H1 (cell line): ENCODE measurements around the gene NSL1. TPM values are rescaled to one million over a fixed set of nuclear protein-coding genes. Genes with fewer than 3 reads are reported as not detected.

Source experiments
- CTCF ChIA-PET: fragments of 300-600 bp; sonication (Branson Sonifier 250); formaldehyde crosslinking; loops from one replicate; lab custom pipeline; 2021; ENCODE audit not compliant: partially characterized antibody; lab: Charles Lee
- POLR2A ChIA-PET: fragments of 300-600 bp; sonication (Branson Sonifier 250); formaldehyde crosslinking; loops from one replicate; lab custom pipeline; 2021; ENCODE audit warnings: inconsistent platforms; ENCODE audit not compliant: partially characterized antibody; lab: Charles Lee
- DNase-seq, 2 experiments: peaks; one replicate each; pipeline versions ENCODE4 v3.0.0 to v3.0.0-alpha.2; 2010 to 2022; ENCODE audit warnings: low spot score in 2 of 2, low read depth in 1 of 2, mixed read lengths in 1 of 2
- FAIRE-seq: peaks from 2 replicates; lab custom pipeline; 2011; peaks lifted over from hg19 to GRCh38; lab: Jason Lieb, UNC
- H2AFZ ChIP-seq: 2 replicates; pipeline ENCODE4 v1.8.1; 2012; ENCODE audit warnings: low read length, inconsistent platforms
- H2AK5ac ChIP-seq: 2 replicates; pipeline ENCODE4 v1.6.1; 2013; ENCODE audit warnings: low read depth, low read length
- H2BK120ac ChIP-seq: replicated peaks from 2 replicates; pipeline ENCODE3; 2013; ENCODE audit warnings: low read depth, low read length, inconsistent platforms
- H2BK12ac ChIP-seq: 2 replicates; pipeline ENCODE4 v1.6.1; 2013; ENCODE audit warnings: low read depth, low read length
- H2BK15ac ChIP-seq: 2 replicates; pipeline ENCODE4 v1.6.1; 2013; ENCODE audit warnings: low read length
- H2BK20ac ChIP-seq: 2 replicates; pipeline ENCODE4 v1.6.1; 2013; ENCODE audit warnings: low read length
- H2BK5ac ChIP-seq: 2 replicates; pipeline ENCODE4 v1.6.1; 2013; ENCODE audit warnings: low read depth, low read length
- H3K14ac ChIP-seq: 2 replicates; pipeline ENCODE4 v1.6.1; 2013; ENCODE audit warnings: inconsistent platforms; ENCODE audit not compliant: insufficient read length
- H3K18ac ChIP-seq: 2 replicates; pipeline ENCODE4 v1.6.1; 2013; ENCODE audit warnings: low read length; ENCODE audit errors: extremely low read depth
- H3K23ac ChIP-seq: 2 replicates; pipeline ENCODE4 v1.6.1; 2013; ENCODE audit warnings: inconsistent platforms; ENCODE audit not compliant: insufficient read length
- H3K23me2 ChIP-seq: 2 replicates; pipeline ENCODE4 v1.6.1; 2013; ENCODE audit warnings: low read depth, low read length
- H3K27ac ChIP-seq: 2 replicates; pipeline ENCODE4 v1.6.1; 2011; ENCODE audit warnings: low read depth, low read length, inconsistent platforms
- H3K27me3 ChIP-seq, 4 experiments: replicated peaks in 1 of 4; 1 replicate in 1 of 4; 2 replicates in 3 of 4; pipeline versions ENCODE4 v1.6.1 to v1.8.1; 2011 to 2013; ENCODE audit warnings: low read length in 3 of 4, mild to moderate bottlenecking in 3 of 4, inconsistent platforms in 2 of 4, mixed read lengths in 2 of 4, moderate library complexity in 1 of 4; ENCODE audit not compliant: control insufficient read depth in 3 of 4, insufficient read depth in 3 of 4; ENCODE audit errors: extremely low read depth in 1 of 4
- H3K36me3 ChIP-seq, 4 experiments: 2 replicates each; pipeline versions ENCODE4 v1.6.1 to v1.8.1; 2011 to 2013; ENCODE audit warnings: mild to moderate bottlenecking in 4 of 4, low read length in 3 of 4, moderate library complexity in 2 of 4, control low read depth in 1 of 4, inconsistent platforms in 1 of 4; ENCODE audit not compliant: insufficient read depth in 4 of 4, control insufficient read depth in 2 of 4
- H3K4ac ChIP-seq: replicated peaks from 2 replicates; pipeline ENCODE3; 2013; ENCODE audit warnings: low read length, low read depth, mixed read lengths, inconsistent platforms; ENCODE audit not compliant: insufficient read length
- H3K4me1 ChIP-seq, 4 experiments: replicated peaks in 1 of 4; 1 replicate in 1 of 4; 2 replicates in 3 of 4; pipeline versions ENCODE4 v1.6.1 to v1.8.1; 2011 to 2013; ENCODE audit warnings: low read length in 3 of 4, inconsistent platforms in 2 of 4, mixed read lengths in 1 of 4; ENCODE audit not compliant: insufficient read depth in 4 of 4, control insufficient read depth in 3 of 4
- H3K4me2 ChIP-seq, 2 experiments: 2 replicates each; pipeline versions ENCODE4 v1.6.1 to v1.8.1; 2011 to 2013; ENCODE audit warnings: low read depth in 2 of 2, low read length in 2 of 2, control low read depth in 1 of 2, inconsistent platforms in 1 of 2, mild to moderate bottlenecking in 1 of 2; ENCODE audit not compliant: insufficient read depth in 1 of 2
- H3K4me3 ChIP-seq, 4 experiments: fragments of 200-600, 300-600 bp in 1 of 4; sonication (generic), shearing (Covaris generic), sonication (Bioruptor Twin) in 1 of 4; 2 replicates each; pipeline versions ENCODE4 v1.5.1 to v1.8.1; 2011 to 2016; ENCODE audit warnings: low read length in 4 of 4, low read depth in 3 of 4, control low read depth in 2 of 4, inconsistent platforms in 2 of 4, mild to moderate bottlenecking in 2 of 4, mixed read lengths in 1 of 4, moderate library complexity in 1 of 4; ENCODE audit not compliant: insufficient read depth in 2 of 4; ENCODE audit errors: extremely low read depth in 1 of 4
- H3K56ac ChIP-seq: replicated peaks from 2 replicates; pipeline ENCODE3; 2013; ENCODE audit warnings: low read depth, mild to moderate bottlenecking, mixed read lengths, low read length, inconsistent platforms; ENCODE audit not compliant: insufficient read length
- H3K79me1 ChIP-seq: 2 replicates; pipeline ENCODE4 v1.6.1; 2013; ENCODE audit warnings: low read depth, low read length, control low read depth
- H3K79me2 ChIP-seq, 2 experiments: 2 replicates each; pipeline versions ENCODE4 v1.6.1 to v1.8.1; 2012 to 2013; ENCODE audit warnings: low read length in 2 of 2, mild to moderate bottlenecking in 2 of 2, inconsistent platforms in 1 of 2; ENCODE audit not compliant: insufficient read depth in 2 of 2, control insufficient read depth in 1 of 2
- H3K9ac ChIP-seq, 4 experiments: replicated peaks in 1 of 4; 1 replicate in 1 of 4; 2 replicates in 3 of 4; pipeline versions ENCODE4 v1.6.1 to v1.8.1; 2011 to 2013; ENCODE audit warnings: low read depth in 3 of 4, low read length in 3 of 4, control low read depth in 2 of 4, mild to moderate bottlenecking in 2 of 4, moderate library complexity in 2 of 4, inconsistent platforms in 1 of 4; ENCODE audit errors: extremely low read depth in 1 of 4
- H3K9me3 ChIP-seq, 2 experiments: 2 replicates each; pipeline versions ENCODE4 v1.6.1 to v1.8.1; 2012 to 2013; ENCODE audit warnings: mild to moderate bottlenecking in 2 of 2, moderate library complexity in 2 of 2, control low read depth in 1 of 2, inconsistent platforms in 1 of 2, low read depth in 1 of 2, low read length in 1 of 2, mixed read lengths in 1 of 2; ENCODE audit not compliant: insufficient read depth in 2 of 2
- H4K20me1 ChIP-seq, 2 experiments: replicated peaks in 1 of 2; 2 replicates each; pipeline versions ENCODE3 to v1.8.1; 2011 to 2013; ENCODE audit warnings: inconsistent platforms in 2 of 2, low read length in 2 of 2, mild to moderate bottlenecking in 1 of 2; ENCODE audit not compliant: insufficient read depth in 2 of 2, control insufficient read depth in 1 of 2
- H4K5ac ChIP-seq: 2 replicates; pipeline ENCODE4 v1.6.1; 2013; ENCODE audit warnings: low read length, low read depth, mixed read lengths, inconsistent platforms; ENCODE audit not compliant: insufficient read length
- H4K8ac ChIP-seq: 2 replicates; pipeline ENCODE4 v1.8.0; 2013; ENCODE audit warnings: mild to moderate bottlenecking, moderate library complexity, low read length, inconsistent platforms; ENCODE audit not compliant: insufficient read depth; ENCODE audit errors: extremely low read depth
- H4K91ac ChIP-seq: replicated peaks from 2 replicates; pipeline ENCODE3; 2013; ENCODE audit warnings: low read length, mixed read lengths, inconsistent platforms; ENCODE audit not compliant: insufficient read length
- BACH1 ChIP-seq: IDR thresholded peaks from 2 replicates; pipeline ENCODE4 v1.6.1; 2012; ENCODE audit warnings: low read length, improper control_type of control experiment
- BRCA1 ChIP-seq: IDR thresholded peaks from 2 replicates; pipeline ENCODE4 v1.6.1; 2012; ENCODE audit warnings: low read depth, low read length, improper control_type of control experiment
- CBX8 ChIP-seq: fragments of 300-800, 300-1000 bp; sonication (generic); IDR thresholded peaks from 2 replicates; pipeline ENCODE4 v1.7.1; 2016; ENCODE audit warnings: low read depth, low read length, borderline replicate concordance
- CHD1 ChIP-seq: IDR thresholded peaks from 2 replicates; pipeline ENCODE4 v1.6.1; 2012; ENCODE audit warnings: low read depth, low read length, improper control_type of control experiment
- EZH2 ChIP-seq: fragments of 200-600 bp; sonication (generic); IDR thresholded peaks from 2 replicates; pipeline ENCODE4 v1.7.1; 2012; ENCODE audit warnings: low read depth, mild to moderate bottlenecking, moderate library complexity, low read length, inconsistent platforms; ENCODE audit not compliant: severe bottlenecking
- FOSL1 ChIP-seq: IDR thresholded peaks from 2 replicates; pipeline ENCODE4 v1.6.1; 2011; ENCODE audit warnings: mild to moderate bottlenecking, low read depth, low read length, moderate library complexity; ENCODE audit not compliant: insufficient read depth
- KDM1A ChIP-seq: fragments of 200-600, 300-600 bp; sonication (generic); IDR thresholded peaks from 2 replicates; pipeline ENCODE4 v1.7.1; 2016; ENCODE audit warnings: mild to moderate bottlenecking, low read length, borderline replicate concordance
- KDM5A ChIP-seq: fragments of 200-600 bp; IDR thresholded peaks from 2 replicates; pipeline ENCODE4 v1.7.1; 2012; ENCODE audit warnings: mild to moderate bottlenecking, low read length, inconsistent platforms, mixed read lengths
- RBBP5 ChIP-seq: IDR thresholded peaks from 2 replicates; pipeline ENCODE4 v1.7.1; 2012; ENCODE audit warnings: low read depth, mild to moderate bottlenecking, inconsistent platforms, low read length, moderate library complexity, borderline replicate concordance
- SP1 ChIP-seq: IDR thresholded peaks from 2 replicates; pipeline ENCODE4 v1.6.1; 2011; ENCODE audit warnings: low read depth, low read length
- SP4 ChIP-seq: IDR thresholded peaks from 2 replicates; pipeline ENCODE4 v1.6.1; 2012; ENCODE audit warnings: low read length, inconsistent platforms
- WGBS, 2 experiments: shearing (Covaris generic) in 1 of 2; methylation state at CpG; one replicate each; pipeline versions ENCODE4 v1.1.6 to v1.1.7; 2013 to 2015; ENCODE audit warnings: low lambda C conversion rate in 2 of 2, mixed read lengths in 2 of 2, inconsistent platforms in 1 of 2, low coverage in 1 of 2, missing lambda C conversion rate in 1 of 2; ENCODE audit not compliant: insufficient replicate concordance in 2 of 2, insufficient coverage in 1 of 2, insufficient read length in 1 of 2; ENCODE audit errors: extremely low coverage in 1 of 2, missing lambda C conversion rate in 1 of 2; 5-methylcytosine and 5-hydroxymethylcytosine counted together
- polyA plus RNA-seq, 7 experiments: library from polyadenylated mRNA; depleted of rRNA in 3 of 7; stranded (reverse) in 5 of 7; unstranded in 2 of 7; fragments of >200 nt in 5 of 7; fragments of 200-250 nt in 2 of 7; gene quantifications; 1 replicate in 5 of 7; 2 replicates in 1 of 7; 4 replicates in 1 of 7; pipeline versions ENCODE4 v1.2.1 to v1.2.3, GENCODE V29; 2011 to 2013; ENCODE audit warnings: missing spikeins in 2 of 7, mixed read lengths in 2 of 7
- total RNA-seq: library from RNA; stranded (reverse); fragmentation: NEBNext Ultra II Directional; extraction: Animal tissue kit (Norgen Biotek cat#: 25700); gene quantifications from 2 replicates; pipeline ENCODE4 v1.2.1, GENCODE V29; 2021
- TF ChIP-seq, protein P1 (sequence below): IDR thresholded peaks from 2 replicates; pipeline ENCODE4 v1.6.1; 2012; ENCODE audit warnings: inconsistent platforms
- TF ChIP-seq, protein P2 (sequence below): IDR thresholded peaks from 2 replicates; pipeline ENCODE4 v1.6.1; 2011; ENCODE audit warnings: low read depth, mild to moderate bottlenecking, low read length; ENCODE audit not compliant: insufficient read depth

NSL1 gene
- total and polyA plus RNA-seq, 2 of the 8 experiments (the other 6 are each of a cell fraction or from before 2014, with no cell fraction given) = 25.4 to 51.7 TPM

DNA sequence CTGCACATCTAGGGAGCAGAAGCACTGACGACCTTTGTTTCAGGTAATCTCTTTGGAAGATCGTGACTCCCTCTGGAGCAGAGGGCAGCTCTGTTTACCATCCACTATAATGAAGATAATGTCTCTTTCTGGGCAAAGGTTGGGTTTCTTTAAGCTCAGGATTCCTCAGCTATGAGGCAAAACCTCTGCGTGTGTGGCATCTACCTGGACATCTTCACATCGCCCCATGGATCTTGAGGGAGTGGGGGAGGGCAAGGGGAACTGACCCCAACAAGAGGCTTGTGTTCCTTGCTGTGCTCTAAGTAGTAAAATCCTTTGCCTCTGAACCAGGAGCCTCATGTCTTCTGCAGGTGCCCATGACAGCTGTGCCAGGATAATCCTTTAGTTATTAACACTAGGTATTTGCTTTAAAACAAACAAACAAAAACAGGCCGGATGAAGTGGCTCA, 36.3 kb upstream of the NSL1 start:
- WGBS, 2 experiments = 86% methylated on average over 5 of the region's 5 CpGs; no CpG with 5 or more reads in 1 of the 2 experiments
- DNase-seq = no peak
- TF ChIP-seq KDM5A (no peak), EZH2 (no peak), KDM1A (no peak), BRCA1 (no peak), CBX8 (no peak), SP4 (no peak), RBBP5 (no peak), SP1 (no peak), BACH1 (no peak), FOSL1 (no peak), CHD1 (no peak)
- TF ChIP-seq, protein P1, sequence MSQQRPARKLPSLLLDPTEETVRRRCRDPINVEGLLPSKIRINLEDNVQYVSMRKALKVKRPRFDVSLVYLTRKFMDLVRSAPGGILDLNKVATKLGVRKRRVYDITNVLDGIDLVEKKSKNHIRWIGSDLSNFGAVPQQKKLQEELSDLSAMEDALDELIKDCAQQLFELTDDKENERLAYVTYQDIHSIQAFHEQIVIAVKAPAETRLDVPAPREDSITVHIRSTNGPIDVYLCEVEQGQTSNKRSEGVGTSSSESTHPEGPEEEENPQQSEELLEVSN = no peak
- TF ChIP-seq, protein P2, sequence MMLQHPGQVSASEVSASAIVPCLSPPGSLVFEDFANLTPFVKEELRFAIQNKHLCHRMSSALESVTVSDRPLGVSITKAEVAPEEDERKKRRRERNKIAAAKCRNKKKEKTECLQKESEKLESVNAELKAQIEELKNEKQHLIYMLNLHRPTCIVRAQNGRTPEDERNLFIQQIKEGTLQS = no peak

More for the DNA sequence above, 36.3 kb upstream of the NSL1 start:
- H3K4ac ChIP-seq = no peak overlapping the region
- H3K9ac ChIP-seq = no peak overlapping the region
- no peak overlapping the region for H2BK20ac ChIP-seq
- no peak overlapping the region for H3K27ac ChIP-seq
- no peak overlapping the region for H4K91ac ChIP-seq
- H3K14ac ChIP-seq = no peak overlapping the region
- no peak overlapping the region for H4K8ac ChIP-seq
- H3K56ac ChIP-seq = no peak overlapping the region
- no peaks in the 10 kb centered on the region for H4K20me1 ChIP-seq
- H3K9me3 ChIP-seq = no peaks in the 10 kb centered on the region
- ChIA-PET CTCF (interaction anchor here (0.9 to 2.9 kb wide), 4 partner anchors 10 to 88 kb away, joined by 3 to 12 read pairs (median 4); no protein-coding TSS in a partner anchor), POLR2A (interaction anchor here (1.0 to 2.3 kb wide), 5 partner anchors 10 to 72 kb away, joined by 3 to 8 read pairs (median 3); partner anchors contain the start of gene FLVCR1)
- no peak overlapping the region for H2AK5ac ChIP-seq
- no peak overlapping the region for H3K4me3 ChIP-seq
- H3K18ac ChIP-seq = no peak overlapping the region
- no peak overlapping the region for H3K4me2 ChIP-seq
- no peaks in the 10 kb centered on the region for H3K23me2 ChIP-seq
- no peaks in the 10 kb centered on the region for H3K79me2 ChIP-seq
- no peak for FAIRE-seq
- no peak overlapping the region for H2AFZ ChIP-seq
- H2BK12ac ChIP-seq = no peak overlapping the region
- no peak overlapping the region for H2BK5ac ChIP-seq
- no peak overlapping the region for H4K5ac ChIP-seq
- peaks cover 0 to 2% (median 0%) of the 10 kb centered on the region in 4 experiments; a peak in 1 of 7 replicates for H3K4me1 ChIP-seq
- H3K27me3 ChIP-seq = no peaks in the 10 kb centered on the region
- no peak overlapping the region for H2BK120ac ChIP-seq
- no peaks in the 10 kb centered on the region for H3K79me1 ChIP-seq
- H3K36me3 ChIP-seq = no peaks in the 10 kb centered on the region; a peak in 1 of 8 replicates
- no peak overlapping the region for H3K23ac ChIP-seq
- H2BK15ac ChIP-seq = no peak overlapping the region
